ENCODE data around the gene NKX1-1. TPM values are rescaled to one million over a fixed set of nuclear protein-coding genes. Genes with fewer than 3 reads are reported as not detected.

The NKX1-1 gene
- total and polyA plus RNA-seq, 2 of the 8 experiments (the other 6 are each of a cell fraction or from before 2014, with no cell fraction given): not detected

DNA sequence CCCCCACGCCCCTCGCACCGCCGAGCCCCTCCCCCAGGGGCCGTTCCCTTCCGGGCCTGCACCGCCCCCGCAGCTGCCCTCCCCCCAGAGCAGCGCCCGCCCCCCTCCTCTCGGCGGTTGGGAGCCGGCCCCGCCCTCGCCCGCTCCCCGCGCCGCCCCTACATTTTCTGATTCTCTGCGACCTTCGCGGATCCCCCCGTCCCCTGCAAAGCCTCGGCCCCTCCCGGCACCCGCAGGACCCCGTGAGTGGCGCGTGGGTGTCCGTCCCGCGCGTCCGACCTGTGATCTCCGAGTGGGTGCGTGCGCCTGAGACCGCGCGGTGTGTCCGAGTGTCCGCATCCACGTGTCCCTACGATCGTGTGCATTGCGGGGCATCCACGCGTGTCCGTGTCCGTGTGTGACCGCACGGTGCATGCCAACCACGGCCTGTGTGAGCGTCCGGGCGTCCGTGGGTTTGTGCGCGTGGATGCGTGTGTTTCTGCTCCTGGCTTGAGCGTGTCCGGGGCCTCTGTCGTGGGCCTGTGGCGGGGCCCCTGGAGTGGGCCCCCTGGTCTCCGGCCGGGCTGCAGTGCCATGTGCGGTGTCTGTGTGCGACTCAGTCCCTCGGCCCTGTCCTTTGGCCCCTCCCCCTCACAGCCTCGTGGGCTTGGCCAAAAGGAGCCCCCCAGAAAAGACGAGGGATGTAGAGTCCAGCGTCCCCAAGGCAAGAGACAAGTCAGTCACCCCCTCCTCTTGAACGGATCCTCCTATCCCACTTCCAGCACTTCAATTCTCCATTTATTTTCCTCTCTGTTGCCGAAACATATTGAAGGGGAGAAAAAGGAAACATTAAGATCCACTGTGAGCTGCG is 8.8 kb upstream of the NKX1-1 start (continued):
- no peak for TF ChIP-seq TCF12 (IDR thresholded peaks at IDR 0.05; ENCODE audit: low read depth, low read length)
- TF ChIP-seq FOSL1 (IDR thresholded peaks at IDR 0.05; ENCODE audit: insufficient read depth, low read depth, low read length): no peak

Data from H1 (cell line).